ENCODE measurements around the gene USP12.

USP12 gene

DNA sequence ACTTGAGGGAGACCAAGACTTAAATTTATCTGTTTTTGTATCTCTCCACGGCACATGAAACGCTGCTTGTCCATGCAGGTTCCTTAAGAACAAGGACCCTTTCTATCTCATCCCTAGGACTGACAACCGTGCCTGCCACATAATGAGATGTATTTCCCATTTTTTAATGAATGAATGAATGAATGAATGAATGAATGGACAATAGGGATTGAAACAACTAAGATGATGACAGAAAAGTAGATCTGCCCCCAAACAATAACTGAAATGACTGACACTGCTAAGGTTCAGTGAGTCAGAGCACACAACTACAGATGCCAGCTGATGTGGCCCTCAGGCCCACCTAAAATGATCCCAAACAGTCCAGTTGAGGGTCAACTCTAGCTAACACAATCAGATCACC, 69.8 kb downstream of the USP12 start:
- DNase-seq = no peak
- Histone ChIP-seq H2BK12ac (ENCODE audit: low read length) (no peak overlapping the region), H3K18ac (ENCODE audit: low read length) (no peak overlapping the region), H2BK120ac (ENCODE audit: insufficient read depth, low read length, poor library complexity) (no peak overlapping the region), H4K91ac (ENCODE audit: low read depth, low read length) (no peak overlapping the region), H2AFZ (ENCODE audit: insufficient read depth, low read length, poor library complexity) (no peak overlapping the region), H3K14ac (ENCODE audit: low read length) (no peak overlapping the region), H3K4me2 (ENCODE audit: low read length) (no peak overlapping the region), H3K27me3 (ENCODE audit: insufficient read depth, low read length) (no peaks in the 10 kb centered on the region), H3K9ac (ENCODE audit: low read length) (no peak overlapping the region), H3K4me1 (ENCODE audit: control insufficient read depth in 1 of 2, insufficient read depth in 2 of 2, low read length in 2 of 2) (no peaks in the 10 kb centered on the region), H3K23ac (ENCODE audit: low read length) (no peak overlapping the region), H3K4ac (ENCODE audit: low read depth, low read length) (no peak overlapping the region), H2BK5ac (ENCODE audit: low read depth, low read length, poor library complexity) (no peak overlapping the region), H3K36me3 (ENCODE audit: control insufficient read depth in 1 of 2, insufficient read depth in 2 of 2, low read length in 2 of 2) (peaks cover 7 to 11% of the 10 kb centered on the region in 2 experiments), H3K79me2 (ENCODE audit: control insufficient read depth, insufficient read depth, low read length, poor library complexity) (no peaks in the 10 kb centered on the region), H2AK5ac (ENCODE audit: low read length) (no peak overlapping the region), H3K9me3 (ENCODE audit: insufficient read depth, low read depth, low read length) (no peaks in the 10 kb centered on the region), H4K8ac (ENCODE audit: low read depth, low read length) (no peak overlapping the region), H3K4me3 (ENCODE audit: low read depth, low read length) (no peak overlapping the region), H4K12ac (ENCODE audit: low read depth, low read length) (no peak overlapping the region), H3K27ac (ENCODE audit: low read depth, low read length) (no peak overlapping the region), H3K79me1 (ENCODE audit: low read length) (no peaks in the 10 kb centered on the region)
- WGBS (ENCODE audit: extremely low coverage, insufficient coverage, insufficient read length) = no CpG with 5 or more reads among the region's 3 CpGs

DNA sequence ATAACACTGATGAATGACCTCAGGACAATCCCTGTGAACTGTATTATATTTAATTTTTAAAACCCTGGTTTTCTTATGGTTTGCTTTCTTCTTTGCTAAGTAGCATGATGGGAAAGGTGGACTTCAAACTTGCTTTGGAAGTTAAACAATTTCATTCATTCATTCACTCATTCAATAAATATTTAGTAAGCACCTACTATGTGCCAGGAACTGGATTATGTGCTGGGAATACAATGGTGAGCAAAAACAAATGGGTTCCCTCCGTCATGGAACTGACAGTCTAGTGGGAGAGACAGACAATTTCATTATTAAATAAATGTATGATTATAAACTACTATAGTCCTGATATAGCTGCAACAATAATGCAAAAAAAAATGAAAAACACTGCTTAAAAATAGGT, 70.3 kb downstream of the USP12 start:
- H3K79me2 ChIP-seq (ENCODE audit: control insufficient read depth, insufficient read depth, low read length, poor library complexity) = no peaks in the 10 kb centered on the region
- H4K91ac ChIP-seq (ENCODE audit: low read depth, low read length) = no peak overlapping the region
- no peak overlapping the region for H2BK5ac ChIP-seq (ENCODE audit: low read depth, low read length, poor library complexity)
- H3K27ac ChIP-seq (ENCODE audit: low read depth, low read length) = no peak overlapping the region
- no peak overlapping the region for H3K4me2 ChIP-seq (ENCODE audit: low read length)
- H4K12ac ChIP-seq (ENCODE audit: low read depth, low read length) = no peak overlapping the region
- no CpG with 5 or more reads among the region's 1 CpG for WGBS (ENCODE audit: extremely low coverage, insufficient coverage, insufficient read length)
- H3K14ac ChIP-seq (ENCODE audit: low read length) = no peak overlapping the region
- no peak overlapping the region for H3K9ac ChIP-seq (ENCODE audit: low read length)
- H3K4ac ChIP-seq (ENCODE audit: low read depth, low read length) = no peak overlapping the region
- H3K79me1 ChIP-seq (ENCODE audit: low read length) = no peaks in the 10 kb centered on the region
- H3K23ac ChIP-seq (ENCODE audit: low read length) = no peak overlapping the region
- H2BK12ac ChIP-seq (ENCODE audit: low read length) = no peak overlapping the region
- no peak overlapping the region for H4K8ac ChIP-seq (ENCODE audit: low read depth, low read length)
- no peak overlapping the region for H3K4me3 ChIP-seq (ENCODE audit: low read depth, low read length)
- H3K27me3 ChIP-seq (ENCODE audit: insufficient read depth, low read length) = no peaks in the 10 kb centered on the region
- no peak overlapping the region for H2BK120ac ChIP-seq (ENCODE audit: insufficient read depth, low read length, poor library complexity)
- no peak overlapping the region for H3K18ac ChIP-seq (ENCODE audit: low read length)
- peaks cover 7 to 11% of the 10 kb centered on the region in 2 experiments for H3K36me3 ChIP-seq (ENCODE audit: control insufficient read depth in 1 of 2, insufficient read depth in 2 of 2, low read length in 2 of 2)
- H2AFZ ChIP-seq (ENCODE audit: insufficient read depth, low read length, poor library complexity) = no peak overlapping the region
- no peak overlapping the region for H2AK5ac ChIP-seq (ENCODE audit: low read length)
- DNase-seq = no peak
- H3K9me3 ChIP-seq (ENCODE audit: insufficient read depth, low read depth, low read length) = no peaks in the 10 kb centered on the region
- no peaks in the 10 kb centered on the region for H3K4me1 ChIP-seq (ENCODE audit: control insufficient read depth in 1 of 2, insufficient read depth in 2 of 2, low read length in 2 of 2)

DNA sequence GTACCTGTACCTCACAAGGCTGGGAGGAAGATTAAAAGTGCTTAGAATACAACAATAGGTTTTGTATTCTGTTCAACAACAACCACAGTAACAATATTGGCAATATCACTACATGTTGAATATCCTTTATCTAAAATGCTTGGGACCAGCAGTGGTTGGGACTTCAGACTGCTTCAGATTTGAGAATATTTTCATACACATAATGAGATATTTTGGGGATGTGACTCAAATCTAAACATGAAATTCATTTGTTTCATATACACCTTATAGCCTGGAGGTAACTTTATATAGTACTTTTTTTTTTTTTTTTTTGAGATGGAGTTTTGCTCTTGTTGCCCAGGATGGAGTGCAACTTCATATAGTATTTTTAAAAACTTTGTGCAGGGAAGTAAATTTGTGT, 73.9 kb downstream of the USP12 start:
- Histone ChIP-seq H3K4me1 (ENCODE audit: control insufficient read depth in 1 of 2, insufficient read depth in 2 of 2, low read length in 2 of 2) (no peaks in the 10 kb centered on the region), H3K18ac (ENCODE audit: low read length) (no peak overlapping the region), H3K14ac (ENCODE audit: low read length) (no peak overlapping the region), H3K27ac (ENCODE audit: low read depth, low read length) (no peak overlapping the region), H3K27me3 (ENCODE audit: insufficient read depth, low read length) (no peaks in the 10 kb centered on the region), H3K79me1 (ENCODE audit: low read length) (no peaks in the 10 kb centered on the region), H4K91ac (ENCODE audit: low read depth, low read length) (no peak overlapping the region), H3K4ac (ENCODE audit: low read depth, low read length) (no peak overlapping the region), H3K9me3 (ENCODE audit: insufficient read depth, low read depth, low read length) (no peaks in the 10 kb centered on the region), H2AFZ (ENCODE audit: insufficient read depth, low read length, poor library complexity) (no peak overlapping the region), H2BK120ac (ENCODE audit: insufficient read depth, low read length, poor library complexity) (no peak overlapping the region), H3K79me2 (ENCODE audit: control insufficient read depth, insufficient read depth, low read length, poor library complexity) (no peaks in the 10 kb centered on the region), H2BK5ac (ENCODE audit: low read depth, low read length, poor library complexity) (no peak overlapping the region), H3K9ac (ENCODE audit: low read length) (no peak overlapping the region), H2BK12ac (ENCODE audit: low read length) (no peak overlapping the region), H2AK5ac (ENCODE audit: low read length) (no peak overlapping the region), H4K12ac (ENCODE audit: low read depth, low read length) (no peak overlapping the region), H4K8ac (ENCODE audit: low read depth, low read length) (no peak overlapping the region), H3K4me2 (ENCODE audit: low read length) (no peak overlapping the region), H3K36me3 (ENCODE audit: control insufficient read depth in 1 of 2, insufficient read depth in 2 of 2, low read length in 2 of 2) (peaks cover 7 to 9% of the 10 kb centered on the region in 2 experiments), H3K4me3 (ENCODE audit: low read depth, low read length) (no peak overlapping the region), H3K23ac (ENCODE audit: low read length) (no peak overlapping the region)
- no peak for DNase-seq

DNA sequence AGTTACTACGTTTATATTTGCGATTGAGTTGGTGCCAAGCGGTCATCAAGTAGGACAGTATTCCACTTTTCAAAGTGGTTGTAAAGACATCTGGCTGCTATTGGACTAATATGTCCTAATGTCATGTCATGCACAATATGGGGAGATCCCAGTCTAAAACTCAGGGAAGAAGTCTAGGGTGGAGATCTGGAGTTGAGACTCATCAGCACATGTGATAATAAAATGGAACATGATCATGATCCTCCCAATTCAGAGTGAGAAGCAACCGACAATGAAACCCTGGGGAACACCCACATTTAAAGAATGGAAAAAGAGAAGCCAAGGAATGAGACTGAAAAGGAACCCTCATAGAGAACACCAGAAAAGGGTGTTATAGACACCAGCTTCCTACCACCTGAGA, 80.2 kb downstream of the USP12 start:
- WGBS (ENCODE audit: extremely low coverage, insufficient coverage, insufficient read length) = no CpG with 5 or more reads among the region's 4 CpGs
- Histone ChIP-seq H2BK12ac (ENCODE audit: low read length) (no peak overlapping the region), H3K9ac (ENCODE audit: low read length) (no peak overlapping the region), H3K79me2 (ENCODE audit: control insufficient read depth, insufficient read depth, low read length, poor library complexity) (no peaks in the 10 kb centered on the region), H3K18ac (ENCODE audit: low read length) (no peak overlapping the region), H4K91ac (ENCODE audit: low read depth, low read length) (no peak overlapping the region), H3K4me2 (ENCODE audit: low read length) (no peak overlapping the region), H2BK120ac (ENCODE audit: insufficient read depth, low read length, poor library complexity) (no peak overlapping the region), H3K4me1 (ENCODE audit: control insufficient read depth in 1 of 2, insufficient read depth in 2 of 2, low read length in 2 of 2) (no peaks in the 10 kb centered on the region), H2AFZ (ENCODE audit: insufficient read depth, low read length, poor library complexity) (no peak overlapping the region), H3K23ac (ENCODE audit: low read length) (no peak overlapping the region), H3K9me3 (ENCODE audit: insufficient read depth, low read depth, low read length) (no peaks in the 10 kb centered on the region), H3K27me3 (ENCODE audit: insufficient read depth, low read length) (no peaks in the 10 kb centered on the region), H2BK5ac (ENCODE audit: low read depth, low read length, poor library complexity) (no peak overlapping the region), H2AK5ac (ENCODE audit: low read length) (no peak overlapping the region), H3K4me3 (ENCODE audit: low read depth, low read length) (no peak overlapping the region), H4K8ac (ENCODE audit: low read depth, low read length) (no peak overlapping the region), H3K4ac (ENCODE audit: low read depth, low read length) (no peak overlapping the region), H3K27ac (ENCODE audit: low read depth, low read length) (no peak overlapping the region), H3K36me3 (ENCODE audit: control insufficient read depth in 1 of 2, insufficient read depth in 2 of 2, low read length in 2 of 2) (peaks cover 4 to 13% of the 10 kb centered on the region in 2 experiments), H4K12ac (ENCODE audit: low read depth, low read length) (no peak overlapping the region), H3K14ac (ENCODE audit: low read length) (no peak overlapping the region), H3K79me1 (ENCODE audit: low read length) (no peaks in the 10 kb centered on the region)
- no peak for DNase-seq
